Loucy (cell line): ENCODE data around the gene SYP.

Source experiments
- EZH2phosphoT487 ChIP-seq: fragments of 200-600 bp; IDR thresholded peaks from 2 replicates; pipeline ENCODE4 v1.6.1; 2018; ENCODE audit warnings: antibody characterized with exemption, mild to moderate bottlenecking, moderate library complexity, borderline replicate concordance
- TF ChIP-seq, protein P1 (sequence below): fragments of 200-600 bp; sonication (generic); conservative IDR thresholded peaks from 2 replicates; pipeline ENCODE4 v1.5.1; 2014; ENCODE audit warnings: mild to moderate bottlenecking, antibody characterized with exemption, low read length

DNA sequence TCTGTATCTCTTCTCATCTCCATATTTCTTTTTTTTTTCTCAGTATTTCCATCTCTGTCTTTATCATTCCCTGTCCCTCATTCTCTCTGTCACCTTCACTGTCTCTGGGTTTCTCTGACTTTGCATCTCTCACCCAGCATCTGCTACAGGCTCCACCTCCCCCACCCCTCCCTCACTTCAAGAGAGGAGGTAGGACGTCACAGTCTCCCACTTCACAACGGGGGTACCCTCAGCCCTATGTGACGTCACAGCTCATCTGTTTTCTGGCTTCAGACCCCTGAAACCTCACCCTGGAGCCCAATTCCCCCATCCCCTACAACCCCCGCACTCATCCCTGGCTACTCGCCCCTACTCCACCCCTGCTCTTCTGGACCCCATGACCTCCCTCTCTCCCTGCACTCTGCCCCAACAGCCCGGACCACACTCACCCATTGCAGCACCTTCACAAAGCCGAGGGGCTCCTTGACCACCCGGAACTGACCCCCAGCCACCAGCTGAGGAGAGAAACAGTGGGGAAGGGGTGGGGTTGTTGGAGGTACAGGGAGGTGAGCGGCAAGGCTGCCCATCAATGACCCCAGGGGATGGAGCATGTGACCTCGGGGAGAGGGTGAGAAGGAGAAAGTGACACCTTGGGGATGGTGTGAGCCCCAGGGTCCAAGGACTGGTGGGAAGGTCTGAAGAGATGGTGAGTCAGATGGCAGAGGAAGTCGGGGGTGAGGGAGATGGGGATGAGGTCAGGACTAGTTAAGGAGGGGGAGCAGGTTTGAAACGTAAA lies 1.3 kb downstream of the SYP start:
- TF ChIP-seq, protein P1, sequence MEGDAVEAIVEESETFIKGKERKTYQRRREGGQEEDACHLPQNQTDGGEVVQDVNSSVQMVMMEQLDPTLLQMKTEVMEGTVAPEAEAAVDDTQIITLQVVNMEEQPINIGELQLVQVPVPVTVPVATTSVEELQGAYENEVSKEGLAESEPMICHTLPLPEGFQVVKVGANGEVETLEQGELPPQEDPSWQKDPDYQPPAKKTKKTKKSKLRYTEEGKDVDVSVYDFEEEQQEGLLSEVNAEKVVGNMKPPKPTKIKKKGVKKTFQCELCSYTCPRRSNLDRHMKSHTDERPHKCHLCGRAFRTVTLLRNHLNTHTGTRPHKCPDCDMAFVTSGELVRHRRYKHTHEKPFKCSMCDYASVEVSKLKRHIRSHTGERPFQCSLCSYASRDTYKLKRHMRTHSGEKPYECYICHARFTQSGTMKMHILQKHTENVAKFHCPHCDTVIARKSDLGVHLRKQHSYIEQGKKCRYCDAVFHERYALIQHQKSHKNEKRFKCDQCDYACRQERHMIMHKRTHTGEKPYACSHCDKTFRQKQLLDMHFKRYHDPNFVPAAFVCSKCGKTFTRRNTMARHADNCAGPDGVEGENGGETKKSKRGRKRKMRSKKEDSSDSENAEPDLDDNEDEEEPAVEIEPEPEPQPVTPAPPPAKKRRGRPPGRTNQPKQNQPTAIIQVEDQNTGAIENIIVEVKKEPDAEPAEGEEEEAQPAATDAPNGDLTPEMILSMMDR: no peak
- no peak for TF ChIP-seq EZH2phosphoT487
